ENCODE data around the gene CACNB2.

GRCh38 chr10:18368273-18368672 lies 228.0 kb downstream of the CACNB2 start:
- TF ChIP-seq POLR2AphosphoS5 (IDR thresholded peaks at IDR 0.05; ENCODE audit: low read depth): no peak
- TF ChIP-seq CTCF (IDR thresholded peaks at IDR 0.05; ENCODE audit: insufficient read depth, low read length): no peak

All from HL-60 (cell line).